NCI-H2196 treated with DMSO at 0.1 percent for 48 hours (cell line): ENCODE measurements around the gene SPRR2D.
"Not testable (repeated sequence)": the region's sequence is repeated elsewhere in the genome, so short reads cannot be mapped to it uniquely, and the experiment has no call there.

Experiments
- DNase-seq: peaks from one replicate; lab custom pipeline; 2025; ENCODE audit not compliant: unreplicated experiment; lab: John Stamatoyannopoulos, UW

SPRR2D gene

DNA sequence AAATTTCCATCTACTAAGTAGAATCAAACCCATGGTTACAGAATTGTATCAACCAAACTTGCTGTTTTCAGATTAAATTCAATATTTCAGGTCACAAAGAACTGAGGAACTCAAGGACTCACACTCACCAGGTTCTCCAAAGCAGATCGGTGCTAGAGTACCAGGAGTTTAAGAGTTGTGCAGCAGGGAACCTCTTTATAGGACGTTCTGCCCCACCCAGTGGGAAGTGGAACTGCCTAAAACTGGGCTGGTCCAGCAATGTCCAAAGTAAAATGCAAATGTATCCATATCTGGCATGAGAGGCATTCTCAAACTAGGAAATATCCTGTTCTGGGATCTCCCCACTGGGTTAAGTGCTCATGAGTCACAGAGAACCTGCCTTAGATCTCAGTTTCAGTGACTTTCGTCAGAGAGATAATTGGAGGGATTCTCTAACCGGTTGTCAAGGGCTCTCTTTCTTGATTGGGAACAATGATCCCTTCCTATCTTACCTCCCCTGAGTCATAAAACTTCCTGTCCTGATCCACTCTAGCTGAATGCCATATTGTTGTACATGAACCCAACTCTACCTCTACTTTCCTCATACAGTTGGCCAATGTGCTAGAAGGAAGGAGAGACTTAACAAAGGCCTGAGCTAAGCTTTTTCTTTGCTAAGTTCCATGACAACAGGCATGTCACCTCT lies at the start of gene SPRR2D:
Gene SPRR2D (minus strand): TSS at position 171 of the 682 bp plus-strand sequence. CDS start 774 bp downstream, outside the sequence.
- no peak for DNase-seq

DNA sequence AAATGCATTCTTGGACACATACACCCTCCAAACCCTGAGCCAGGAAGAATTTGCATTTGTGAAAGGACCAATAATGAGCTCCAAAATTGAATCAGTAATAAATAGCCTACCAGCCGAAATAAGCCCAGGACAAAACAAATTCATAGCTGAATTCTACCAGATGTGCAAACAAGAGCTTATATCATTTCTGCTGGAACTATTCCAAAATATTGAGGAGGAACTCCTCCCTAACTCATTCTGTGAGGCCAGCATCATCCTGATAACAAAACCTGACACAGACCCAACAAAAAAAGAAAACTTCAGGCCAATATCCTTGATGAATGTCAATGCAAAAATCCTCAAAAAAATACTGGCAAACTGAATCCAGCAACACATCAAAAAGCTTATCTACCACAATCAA lies 46.7 kb upstream of the SPRR2D start:
- DNase-seq = no peak

DNA sequence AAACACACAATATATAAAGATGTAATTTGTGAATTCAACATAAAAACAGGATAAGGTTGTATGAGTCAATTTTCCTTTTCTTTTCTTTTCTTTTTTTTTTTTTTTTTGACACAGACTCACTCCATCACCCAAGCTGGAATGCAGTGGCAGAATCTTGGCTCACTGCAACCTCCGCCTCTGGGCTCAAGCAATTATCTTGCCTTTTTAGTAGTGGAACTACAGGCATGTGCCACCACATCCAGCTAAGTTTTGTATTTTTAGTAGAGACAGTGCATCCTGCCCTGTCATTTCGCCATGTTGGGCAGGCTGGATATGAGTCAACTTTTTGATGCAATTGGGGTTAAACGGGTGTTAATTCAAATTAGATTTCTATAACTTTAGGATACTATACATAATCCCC lies 40.8 kb upstream of the SPRR2D start:
- no peak for DNase-seq

DNA sequence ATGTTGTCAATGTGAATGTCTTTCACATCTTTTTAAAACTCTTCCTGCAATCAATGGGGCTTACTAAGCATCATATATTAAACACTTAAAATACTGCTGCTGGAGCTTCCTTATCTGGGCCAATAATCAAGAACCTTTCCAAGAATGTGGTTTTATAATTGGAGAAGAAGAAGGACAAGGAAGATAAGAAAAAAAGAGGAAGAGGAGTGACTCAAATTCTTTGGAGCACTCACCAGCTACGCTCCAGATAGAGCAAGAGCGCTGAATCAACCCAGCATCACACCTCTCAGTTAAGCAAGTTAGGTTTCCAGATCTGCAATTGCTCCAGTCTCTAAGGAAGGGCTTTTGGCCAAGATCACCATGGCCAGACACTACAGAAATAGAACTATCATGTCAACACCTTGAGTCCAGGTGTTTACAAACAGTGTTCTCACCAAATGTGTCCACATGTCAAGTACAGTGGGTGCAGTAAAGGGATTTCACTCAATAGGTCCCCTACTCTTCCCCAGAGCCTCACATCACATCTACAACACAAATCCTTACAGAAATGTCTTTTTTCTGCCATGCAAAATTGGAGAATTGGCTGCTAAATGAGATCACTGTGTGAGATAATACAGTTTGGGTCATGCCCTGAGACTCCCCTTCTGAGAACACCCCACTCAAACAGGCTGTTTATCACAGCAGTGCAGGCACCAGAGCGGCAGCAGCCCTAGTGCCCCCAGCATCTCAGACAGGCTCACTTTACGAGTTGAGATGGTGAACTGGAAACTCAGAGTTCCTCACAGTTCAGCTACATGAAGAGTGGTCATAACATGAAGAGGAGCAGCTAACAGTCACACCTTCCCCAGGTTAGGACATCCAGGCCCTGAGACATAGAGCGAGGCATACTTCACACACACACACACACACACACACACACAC lies 32.1 kb upstream of the SPRR2D start:
- DNase-seq = no peak

DNA sequence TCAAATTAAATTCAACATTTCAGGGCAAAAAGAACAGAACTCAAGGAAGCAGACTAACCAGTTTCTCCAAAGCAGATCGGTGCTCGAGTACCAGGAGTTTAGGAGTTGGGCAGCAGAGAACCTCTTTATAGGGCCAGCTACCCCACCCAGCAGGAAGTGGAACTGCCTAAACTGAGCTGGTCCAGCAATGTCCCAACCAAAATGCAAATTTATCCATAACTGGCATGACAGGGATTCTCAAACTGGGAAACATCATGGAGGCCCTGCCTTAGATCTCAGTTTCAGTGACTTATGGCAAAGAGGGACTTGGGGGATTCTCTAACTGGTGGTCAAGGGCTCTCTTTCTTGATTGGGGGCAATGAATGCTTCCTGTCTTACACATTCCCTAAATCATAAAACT lies 30.6 kb upstream of the SPRR2D start, which contains the start of gene SPRR2B:
Gene SPRR2B (minus strand): TSS at position 101 of the 400 bp plus-strand sequence. CDS start 772 bp downstream, outside the sequence.
- DNase-seq = no peak

DNA sequence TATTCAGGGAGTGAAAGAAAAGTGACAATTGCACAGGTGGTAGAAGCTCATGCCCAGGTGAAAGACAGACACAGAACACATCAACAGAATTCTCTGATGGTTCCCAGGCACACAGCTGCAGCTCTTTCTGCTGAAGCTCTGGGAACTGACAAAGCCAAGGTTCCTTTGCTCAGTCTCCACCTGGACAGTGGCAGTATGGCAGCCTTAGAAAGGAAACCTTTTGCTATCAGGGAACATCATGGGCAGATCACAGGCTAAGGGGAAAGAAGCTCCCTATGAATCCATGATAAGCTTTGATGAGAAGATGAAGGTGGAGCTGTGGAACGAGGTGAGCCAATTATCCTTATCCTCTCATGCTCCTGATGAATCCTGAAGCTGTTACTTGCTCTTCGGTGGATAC lies 29.3 kb upstream of the SPRR2D start:
- no peak for DNase-seq

DNA sequence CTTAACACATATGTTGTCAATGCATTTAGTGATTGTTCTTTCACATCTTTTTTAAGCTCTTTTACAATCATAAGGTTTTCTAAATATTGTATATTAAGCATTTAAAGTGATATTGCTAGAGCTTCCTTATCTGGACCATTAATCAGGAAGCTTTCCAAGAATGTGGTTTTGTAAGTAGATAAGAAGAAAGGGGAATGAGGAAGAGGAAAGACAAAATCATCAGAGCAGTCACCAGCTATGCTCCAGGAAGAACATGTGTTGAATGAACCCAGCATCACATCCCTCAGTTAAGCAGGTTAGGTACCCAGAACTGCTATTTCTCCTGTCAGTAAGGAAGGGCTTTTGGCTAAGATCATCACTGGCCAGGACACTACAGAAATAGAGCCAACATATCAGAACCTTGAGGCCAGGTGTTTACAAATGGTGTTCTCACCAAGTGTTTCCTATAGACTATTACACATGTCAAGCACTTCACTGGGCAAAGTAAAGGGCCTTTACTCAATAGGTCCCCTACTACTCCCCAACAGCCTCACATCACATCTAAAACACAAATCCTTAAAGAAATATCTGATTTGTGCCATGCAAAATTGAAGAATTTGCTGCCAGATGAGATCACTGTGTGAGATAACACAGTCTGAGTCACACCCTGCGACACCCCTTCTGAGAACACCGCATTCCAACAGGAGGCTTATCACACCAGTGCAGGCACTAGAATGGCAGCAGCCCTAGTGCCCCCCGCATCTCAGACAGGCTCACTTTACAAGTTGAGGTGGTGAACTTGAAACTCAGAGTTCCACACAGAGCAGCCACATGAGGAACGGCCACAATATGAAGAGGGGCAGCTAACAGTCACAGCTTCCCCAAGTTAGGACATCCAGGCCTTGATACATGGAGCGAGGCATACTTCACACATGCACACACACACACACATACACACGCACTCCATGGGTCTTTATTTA lies 18.2 kb upstream of the SPRR2D start:
- DNase-seq = no peak

DNA sequence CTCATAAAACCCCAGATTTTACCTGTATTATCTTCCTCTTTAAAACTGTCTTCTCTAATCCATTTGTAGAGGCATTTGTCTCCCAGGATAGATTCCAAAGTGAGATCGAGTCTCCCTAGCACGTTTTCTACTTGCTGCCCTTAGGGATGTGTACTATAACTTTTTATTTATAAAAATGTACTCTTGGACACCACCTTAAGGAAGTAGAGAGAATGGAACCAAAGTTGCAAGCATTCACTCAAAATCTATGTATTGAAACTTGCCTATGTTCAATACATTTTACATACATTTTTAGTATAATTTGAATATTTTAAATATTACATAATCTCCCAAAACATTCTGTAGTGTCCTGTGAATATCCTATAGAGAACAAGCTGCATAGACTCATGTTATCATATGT lies 17.2 kb upstream of the SPRR2D start:
- no peak for DNase-seq

DNA sequence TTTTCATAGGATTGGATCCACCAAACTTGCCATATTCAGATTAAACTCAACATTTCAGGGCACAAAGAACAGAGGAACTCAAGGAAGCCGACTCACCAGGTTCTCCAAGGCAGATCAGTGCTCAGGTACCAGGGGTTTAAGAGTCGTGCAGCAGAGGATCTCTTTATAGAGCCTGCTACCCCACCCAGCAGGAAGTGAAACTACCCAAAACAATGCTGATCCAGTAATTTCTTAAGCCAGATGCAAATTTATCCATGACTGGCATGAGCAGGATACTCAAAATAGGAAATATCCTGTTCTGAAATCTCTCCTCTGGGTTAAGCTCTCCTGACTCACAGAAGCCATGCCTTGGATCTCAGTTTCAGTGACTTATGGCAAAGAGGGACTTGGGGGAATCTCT lies 16.5 kb upstream of the SPRR2D start, which contains the start of gene SPRR2A:
Gene SPRR2A (minus strand): TSS at position 138 of the 400 bp plus-strand sequence. CDS start 777 bp downstream, outside the sequence.
- DNase-seq = no peak

DNA sequence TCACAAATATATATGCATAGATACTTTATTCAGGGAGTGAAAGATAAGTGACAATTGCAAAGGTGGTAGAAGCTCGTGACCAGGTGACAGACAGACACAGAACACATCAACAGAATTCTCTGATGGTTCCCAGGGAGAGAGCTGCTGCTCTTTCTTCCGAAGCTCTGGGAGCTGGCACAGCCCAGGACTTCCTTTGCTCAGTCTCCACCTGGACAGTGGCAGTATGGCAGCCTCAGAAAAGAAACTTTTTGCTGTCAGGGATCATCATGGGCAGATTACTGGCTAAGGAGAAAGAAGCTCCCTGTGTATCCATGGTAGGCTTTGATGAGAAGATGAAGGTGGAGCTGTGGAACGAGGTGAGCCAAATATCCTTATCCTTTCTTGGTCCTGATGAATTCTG lies 15.2 kb upstream of the SPRR2D start:
- DNase-seq = not testable (repeated sequence)

DNA sequence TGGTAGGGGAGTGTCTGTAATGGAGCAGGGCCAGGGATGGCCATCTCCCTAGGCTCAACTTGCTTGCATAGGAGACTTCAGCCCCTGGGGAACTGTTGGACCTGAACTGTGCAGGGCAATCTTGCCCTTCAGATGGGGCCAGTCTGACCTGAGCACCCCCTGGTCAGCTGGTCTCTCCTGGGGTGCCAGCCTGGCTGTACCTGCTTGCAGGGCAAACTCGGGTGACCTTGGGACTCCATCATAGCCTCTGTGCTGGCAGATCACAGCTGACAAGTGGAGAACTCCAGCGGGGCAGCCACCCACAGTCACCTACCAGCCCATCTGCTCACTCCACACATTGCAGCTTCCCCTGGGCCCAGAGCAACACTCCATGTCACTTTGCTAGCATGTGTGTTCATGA lies 8.3 kb upstream of the SPRR2D start:
- DNase-seq = no peak

DNA sequence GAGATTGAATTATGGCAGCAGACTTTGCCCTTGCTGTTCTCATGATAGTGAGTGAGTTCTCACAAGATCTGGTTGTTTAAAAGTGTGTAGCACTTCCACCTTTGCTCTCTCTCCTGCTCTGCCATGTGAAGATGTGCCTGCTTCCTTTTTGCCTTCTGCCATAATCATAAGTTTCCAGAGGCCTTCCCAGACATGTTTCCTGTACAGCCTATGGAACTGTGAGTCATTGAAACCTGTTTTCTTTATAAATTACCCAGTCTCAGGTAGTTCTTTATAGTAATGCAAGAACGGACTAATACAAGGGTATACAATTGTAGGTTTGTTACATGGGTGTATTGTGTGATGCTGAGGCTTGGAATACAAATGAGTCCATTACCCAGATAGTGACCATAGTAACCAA lies 5.7 kb downstream of the SPRR2D start:
- DNase-seq = no peak

DNA sequence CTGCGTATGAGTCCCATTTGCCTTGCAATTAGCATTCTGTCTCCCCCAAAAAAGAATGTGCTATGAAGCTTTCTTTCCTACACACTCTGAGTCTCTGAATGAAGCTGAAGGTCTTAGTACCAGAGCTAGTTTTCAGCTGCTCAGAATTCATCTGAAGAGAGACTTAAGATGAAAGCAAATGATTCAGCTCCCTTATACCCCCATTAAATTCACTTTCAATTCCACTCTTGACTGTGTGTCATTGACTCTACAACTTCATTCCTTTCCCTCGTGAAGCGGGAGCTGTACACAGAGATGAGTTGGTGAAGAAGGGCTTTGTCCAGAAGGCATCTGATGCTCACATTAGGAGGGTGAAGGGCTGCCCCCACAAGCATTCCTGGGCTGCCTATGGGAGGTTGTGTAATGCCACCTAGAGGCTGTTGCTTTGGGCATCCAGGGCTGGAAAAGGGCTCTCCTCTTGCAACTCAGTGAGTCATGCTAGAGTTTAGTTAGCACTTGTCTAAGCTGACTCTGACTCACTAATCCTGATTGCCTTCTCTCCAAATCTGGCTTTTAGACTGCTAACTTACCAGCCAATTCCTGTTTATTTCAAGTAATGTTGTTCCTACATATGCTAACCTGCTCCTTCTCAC lies 8.1 kb downstream of the SPRR2D start:
- no peak for DNase-seq

DNA sequence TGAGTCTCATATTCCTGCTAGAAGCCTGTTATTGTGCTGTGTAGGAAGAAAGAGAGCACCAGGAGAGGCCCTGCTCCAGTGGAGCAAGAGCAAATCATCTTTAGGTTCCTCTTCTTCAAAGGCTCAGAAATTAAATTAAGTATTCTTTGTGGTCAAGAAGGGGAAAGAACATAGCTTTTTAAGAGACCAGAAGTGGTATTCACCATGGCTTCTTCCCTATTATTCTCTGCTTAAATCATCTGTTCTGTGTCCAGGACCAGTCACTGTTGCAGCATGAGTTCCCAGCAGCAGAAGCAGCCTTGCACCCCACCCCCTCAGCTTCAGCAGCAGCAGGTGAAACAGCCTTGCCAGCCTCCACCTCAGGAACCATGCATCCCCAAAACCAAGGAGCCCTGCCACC lies 8.8 kb downstream of the SPRR2D start:
- no peak for DNase-seq

DNA sequence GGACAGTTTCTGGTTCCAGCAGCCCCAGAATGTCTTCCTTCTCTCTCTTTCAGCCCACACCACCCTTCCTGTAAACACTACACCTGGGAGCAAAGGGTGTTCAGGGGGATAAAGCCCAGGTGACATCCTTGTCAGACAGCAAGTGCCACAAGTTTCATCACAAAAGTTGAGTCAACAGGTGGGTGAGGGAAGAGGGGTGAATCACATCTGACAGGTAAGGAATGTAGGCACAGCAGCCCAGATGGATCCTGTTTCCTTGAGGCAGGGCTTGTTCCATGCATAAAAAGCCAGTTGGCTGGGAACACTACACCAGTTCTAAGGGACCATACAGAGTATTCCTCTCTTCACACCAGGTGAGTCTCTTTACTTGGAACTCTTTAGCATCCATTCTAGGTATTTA lies 10.0 kb downstream of the SPRR2D start, which contains the start of gene SPRR1B:
Gene SPRR1B (plus strand): TSS at position 309 of the 400 bp plus-strand sequence. CDS start 1,143 bp downstream, outside the sequence.
- no peak for DNase-seq

DNA sequence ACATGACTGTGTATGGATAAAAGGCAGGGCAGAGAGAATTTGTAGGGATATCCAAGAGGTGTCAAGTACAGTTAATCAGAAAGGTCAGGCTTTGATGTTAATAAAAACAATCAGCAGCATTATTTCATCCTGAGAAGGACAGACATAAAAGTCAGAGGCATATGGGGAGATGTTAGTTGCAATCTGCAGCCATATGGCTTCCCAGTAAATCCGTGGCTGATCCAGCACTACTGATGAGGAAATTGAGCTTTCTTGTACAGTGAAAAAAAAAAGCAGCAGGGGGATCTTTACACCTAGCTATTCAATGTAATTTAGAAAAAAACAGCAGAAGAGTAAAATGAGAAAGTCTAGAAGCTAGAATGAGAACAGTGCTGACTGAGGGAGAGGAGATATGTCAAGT lies 12.2 kb downstream of the SPRR2D start:
- no peak for DNase-seq

DNA sequence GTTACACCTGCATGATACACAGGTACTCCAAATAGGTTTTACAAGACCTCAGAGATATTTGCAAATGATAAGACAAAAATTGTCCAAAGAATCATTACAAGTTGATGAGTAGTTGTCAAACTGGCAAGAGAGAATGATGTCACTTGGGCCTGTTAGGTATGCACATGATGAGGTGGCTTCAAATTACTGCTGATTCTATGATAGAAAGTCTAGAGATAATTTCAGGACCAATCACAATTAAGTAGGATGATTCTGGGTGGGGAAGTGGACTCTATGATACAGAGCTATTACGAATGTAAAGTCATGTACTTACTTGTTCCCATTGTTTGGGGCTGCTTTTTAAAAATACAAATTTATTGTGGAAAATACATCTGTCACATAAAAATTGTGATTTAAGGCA lies 15.1 kb downstream of the SPRR2D start:
- DNase-seq = no peak

DNA sequence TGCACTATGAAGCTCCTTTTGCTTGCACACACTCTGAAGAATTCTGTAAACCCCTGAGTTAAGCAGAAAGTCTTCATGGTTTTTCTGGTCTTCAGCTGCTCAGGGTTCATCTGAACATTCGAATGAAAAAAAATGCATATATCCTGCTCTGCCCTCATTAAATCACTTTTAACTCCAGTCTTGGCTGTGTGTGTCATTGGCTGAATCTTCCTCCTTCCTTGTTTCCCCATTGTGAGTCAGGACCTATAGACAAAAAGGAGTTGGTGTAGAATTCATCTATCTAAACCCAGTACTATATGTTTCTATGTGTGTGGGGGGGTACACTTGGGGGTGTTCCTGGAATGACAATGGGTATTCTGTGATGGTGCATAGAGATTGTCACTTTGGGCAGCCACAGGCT lies 16.5 kb downstream of the SPRR2D start:
- no peak for DNase-seq

DNA sequence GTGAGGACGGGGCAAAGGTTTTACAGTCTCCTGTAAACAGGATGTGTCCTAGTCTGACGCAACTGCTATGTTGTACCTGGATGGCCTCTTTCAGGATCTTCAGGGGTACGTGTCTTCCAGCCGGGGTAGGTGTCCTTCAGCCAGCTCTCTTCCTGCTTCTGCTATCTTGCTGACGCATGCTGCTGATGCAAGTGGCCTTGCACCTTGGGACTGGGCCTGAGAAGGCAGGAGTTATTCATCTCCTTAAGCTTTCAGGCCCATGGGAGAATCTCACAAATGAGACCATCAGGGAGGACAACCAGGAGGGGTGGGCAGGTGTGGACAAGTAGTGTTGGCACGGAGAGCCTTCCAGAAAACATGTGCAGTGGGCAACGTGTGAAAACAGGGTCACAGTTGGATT lies 17.8 kb downstream of the SPRR2D start:
- DNase-seq = no peak

DNA sequence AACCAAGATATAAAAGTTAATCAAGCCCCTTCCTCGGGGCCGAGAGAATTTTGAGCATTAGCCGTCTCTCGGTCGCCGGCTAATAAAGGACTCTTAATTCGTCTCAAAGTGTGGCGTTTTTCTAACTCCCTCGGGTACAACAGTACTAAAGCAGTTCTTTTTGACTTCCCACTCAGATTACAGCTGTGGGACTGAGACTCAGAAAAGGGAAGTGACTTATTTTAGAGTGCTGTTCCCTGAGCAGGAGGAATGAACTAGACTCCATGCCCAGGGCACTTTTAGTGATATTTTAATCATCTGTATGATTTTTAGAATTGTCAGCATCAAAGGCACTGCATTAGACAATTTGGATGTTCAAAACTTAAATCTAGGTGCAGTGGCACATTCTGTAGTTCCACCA lies 18.6 kb downstream of the SPRR2D start:
- DNase-seq = not testable (repeated sequence)
